Spinal cord (tissue), 10 donors: Measurements from ENCODE around the gene TSPO. TPM values are rescaled to one million over a fixed set of nuclear protein-coding genes. Genes with fewer than 3 reads are reported as not detected.

Source experiments
- DNase-seq, 6 donors: peaks; one replicate each; pipeline versions ENCODE4 v3.0.0 to v3.0.0-alpha.2; 2013 to 2015; ENCODE audit warnings: low spot score in 6 of 6, low read depth in 4 of 6
- H3K27ac ChIP-seq: one replicate; pipeline ENCODE4 v1.5.1; 2013; ENCODE audit warnings: low read depth, low read length, control low read depth
- H3K27me3 ChIP-seq: one replicate; pipeline ENCODE4 v1.6.1; 2013; ENCODE audit warnings: low read length; ENCODE audit not compliant: control insufficient read depth, insufficient read depth
- H3K36me3 ChIP-seq: one replicate; pipeline ENCODE4 v1.6.1; 2013; ENCODE audit warnings: low read length; ENCODE audit not compliant: control insufficient read depth, insufficient read depth
- H3K4me1 ChIP-seq: one replicate; pipeline ENCODE4 v1.6.1; 2013; ENCODE audit warnings: low read length; ENCODE audit not compliant: control insufficient read depth, insufficient read depth
- H3K4me3 ChIP-seq: one replicate; pipeline ENCODE4 v1.5.1; 2013; ENCODE audit warnings: low read depth, low read length, control low read depth
- H3K9me3 ChIP-seq: one replicate; pipeline ENCODE4 v1.6.1; 2013; ENCODE audit warnings: low read length; ENCODE audit not compliant: control insufficient read depth, insufficient read depth
- WGBS: methylation state at CpG from one replicate; pipeline ENCODE4 v1.1.5; 2013; ENCODE audit warnings: missing lambda C conversion rate; ENCODE audit not compliant: insufficient coverage; 5-methylcytosine and 5-hydroxymethylcytosine counted together
- polyA plus RNA-seq, 2 donors: library from polyadenylated mRNA; unstranded; fragments of 120-200 nt; gene quantifications; one replicate each; pipeline ENCODE4 v1.2.1, GENCODE V29; 2013; ENCODE audit not compliant: insufficient read length in 2 of 2
- total RNA-seq, 2 donors: library from RNA; depleted of rRNA in 1 of 2; stranded (reverse); fragments of 120-200 nt in 1 of 2; fragments of >200 nt in 1 of 2; gene quantifications; one replicate each; pipeline versions ENCODE4 v1.2.3 to v1.2.4, GENCODE V29; 2013 to 2014
- donor health status: healthy.

TSPO gene
- total and polyA plus RNA-seq, 4 donors, result 38.7 to 80.1 (median 41.8) TPM

- WGBS, result 91% methylated on average over 9 of the region's 9 CpGs
- Histone ChIP-seq H3K27me3 (no peaks in the 10 kb centered on the region), H3K4me1 (peaks cover 4% of the 10 kb centered on the region), H3K4me3 (no peak overlapping the region), H3K9me3 (no peaks in the 10 kb centered on the region), H3K36me3 (peaks cover 22% of the 10 kb centered on the region), H3K27ac (no peak overlapping the region)
- DNase-seq, result no peak
Measured at GRCh38 chr22:43205261-43205691, 53.9 kb downstream of the TSPO start.

- Histone ChIP-seq H3K9me3 (no peaks in the 10 kb centered on the region), H3K4me1 (peaks cover 4% of the 10 kb centered on the region), H3K27ac (no peak overlapping the region), H3K27me3 (no peaks in the 10 kb centered on the region), H3K36me3 (peaks cover 24% of the 10 kb centered on the region), H3K4me3 (no peak overlapping the region)
- DNase-seq, result no peak
- WGBS, result 82% methylated on average over 5 of the region's 5 CpGs
Measured at GRCh38 chr22:43205748-43206508, 54.6 kb downstream of the TSPO start.

GRCh38 chr22:43206509-43207161 is 55.3 kb downstream of the TSPO start:
- Histone ChIP-seq H3K4me3 (no peak overlapping the region), H3K36me3 (peaks cover 28% of the 10 kb centered on the region), H3K9me3 (no peaks in the 10 kb centered on the region), H3K4me1 (peaks cover 4% of the 10 kb centered on the region), H3K27ac (no peak overlapping the region), H3K27me3 (no peaks in the 10 kb centered on the region)
- no peak for DNase-seq
- 68% methylated on average over 21 of the region's 23 CpGs for WGBS

GRCh38 chr22:43207386-43207785 is 56.0 kb downstream of the TSPO start:
- H3K4me3 ChIP-seq, result no peak overlapping the region
- peaks cover 29% of the 10 kb centered on the region for H3K36me3 ChIP-seq
- peaks cover 4% of the 10 kb centered on the region for H3K4me1 ChIP-seq
- WGBS, result 85% methylated on average over 13 of the region's 13 CpGs
- DNase-seq, result no peak
- H3K9me3 ChIP-seq, result no peaks in the 10 kb centered on the region
- no peaks in the 10 kb centered on the region for H3K27me3 ChIP-seq
- no peak overlapping the region for H3K27ac ChIP-seq

- peaks cover 33% of the 10 kb centered on the region for H3K36me3 ChIP-seq
- WGBS, result 91% methylated on average over 25 of the region's 26 CpGs
- DNase-seq, result no peak
- no peak overlapping the region for H3K27ac ChIP-seq
- no peaks in the 10 kb centered on the region for H3K9me3 ChIP-seq
- no peaks in the 10 kb centered on the region for H3K27me3 ChIP-seq
- peaks cover 6% of the 10 kb centered on the region for H3K4me1 ChIP-seq
- no peak overlapping the region for H3K4me3 ChIP-seq
Measured at GRCh38 chr22:43207849-43208702, 56.7 kb downstream of the TSPO start.

GRCh38 chr22:43208703-43209522 is 57.6 kb downstream of the TSPO start:
- no peak for DNase-seq
- H3K27ac ChIP-seq, result no peak overlapping the region
- no peak overlapping the region for H3K4me3 ChIP-seq
- H3K27me3 ChIP-seq, result no peaks in the 10 kb centered on the region
- no peaks in the 10 kb centered on the region for H3K9me3 ChIP-seq
- peaks cover 27% of the 10 kb centered on the region for H3K36me3 ChIP-seq
- H3K4me1 ChIP-seq, result peaks cover 6% of the 10 kb centered on the region
- 89% methylated on average over 25 of the region's 26 CpGs for WGBS

- H3K36me3 ChIP-seq, result peaks cover 27% of the 10 kb centered on the region
- WGBS, result 92% methylated on average over 15 of the region's 15 CpGs
Measured at GRCh38 chr22:43209523-43209890, 58.1 kb downstream of the TSPO start.

GRCh38 chr22:43209971-43210370 is 58.6 kb downstream of the TSPO start:
- no peaks in the 10 kb centered on the region for H3K27me3 ChIP-seq
- WGBS, result 90% methylated on average over 21 of the region's 22 CpGs
- DNase-seq, result no peak
- H3K4me1 ChIP-seq, result peaks cover 6% of the 10 kb centered on the region
- H3K27ac ChIP-seq, result no peak overlapping the region
- no peak overlapping the region for H3K4me3 ChIP-seq
- peaks cover 27% of the 10 kb centered on the region for H3K36me3 ChIP-seq
- H3K9me3 ChIP-seq, result no peaks in the 10 kb centered on the region

More at GRCh38 chr22:43209523-43209890, 58.1 kb downstream of the TSPO start:
- H3K9me3 ChIP-seq, result no peaks in the 10 kb centered on the region
- DNase-seq, result no peak
- H3K4me3 ChIP-seq, result no peak overlapping the region
- peaks cover 6% of the 10 kb centered on the region for H3K4me1 ChIP-seq
- no peak overlapping the region for H3K27ac ChIP-seq
- no peaks in the 10 kb centered on the region for H3K27me3 ChIP-seq
